Endothelial cell of coronary artery (primary cell): Measurements from ENCODE around the gene ALDH1B1. TPM values are rescaled to one million over a fixed set of nuclear protein-coding genes. Genes with fewer than 3 reads are reported as not detected.

Source experiments
- total RNA-seq: library from RNA; depleted of rRNA; stranded (reverse); fragments of >200 nt; gene quantifications from 2 replicates; pipeline ENCODE4 v1.2.3, GENCODE V29; 2014

The ALDH1B1 gene
- 17.6 and 17.8 TPM in 2 replicates for total RNA-seq

GRCh38 chr9:38392235-38393127 lies at the start of gene ALDH1B1:
TSS of gene ALDH1B1 (plus strand) at chr9:38392702. CDS start at chr9:38395749, 3,047 bp downstream.

GRCh38 chr9:38423973-38424843 lies 31.7 kb downstream of the ALDH1B1 start, which contains the start of gene IGFBPL1:
TSS of gene IGFBPL1 (minus strand) at chr9:38424454. CDS start at chr9:38424424, 30 bp downstream.

Other genes starting within 250 kb of the ALDH1B1 start
- not detected in 2 replicates for gene IGFBPL1, start 31.8 kb downstream of the ALDH1B1 start, total RNA-seq
- gene ANKRD18A, start 227.9 kb downstream of the ALDH1B1 start, total RNA-seq: 0.75 and 1.1 TPM in 2 replicates